ENCODE results near the gene DUSP23. TPM values are rescaled to one million over a fixed set of nuclear protein-coding genes. Genes with fewer than 3 reads are reported as not detected.

The DUSP23 gene
- total and polyA plus RNA-seq, 4 experiments from 2014 or later, result 14.5 to 73.8 (median 30.3) TPM

DNA sequence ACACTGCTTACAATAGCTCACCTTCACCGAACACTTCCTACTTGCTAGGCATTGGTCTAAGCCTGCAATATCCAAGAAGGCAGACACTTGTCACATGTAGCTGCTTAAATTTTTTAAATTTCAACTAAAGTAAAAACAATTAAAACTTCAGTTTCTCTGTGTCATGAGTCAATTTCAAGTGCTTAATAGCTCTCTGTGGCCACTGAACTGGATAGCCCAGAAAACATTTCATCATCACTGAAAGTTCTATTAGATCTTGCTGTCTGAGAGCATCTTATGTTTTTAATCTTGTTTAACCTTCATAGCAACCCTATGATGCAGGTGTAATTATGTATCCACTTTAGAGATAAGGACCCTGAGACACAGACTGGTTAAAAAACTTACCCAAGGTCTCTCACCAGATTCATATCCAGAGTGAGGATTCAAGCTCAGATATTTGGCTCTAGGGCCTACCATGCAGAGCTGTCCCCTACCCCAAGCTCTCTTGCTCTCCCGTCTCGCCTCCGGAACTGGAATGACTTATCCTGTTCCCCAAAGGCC, 18.8 kb downstream of the DUSP23 start:
- no peaks in the 10 kb centered on the region for H3K9me3 ChIP-seq (ENCODE audit: control insufficient read depth in 1 of 2, low read length in 2 of 2)
- no peaks in the 10 kb centered on the region for H3K9me3 Mint-ChIP-seq
- peaks cover 22 to 39% (median 28%) of the 10 kb centered on the region in 4 donors for H3K4me1 Mint-ChIP-seq
- CTCF ChIA-PET (ENCODE audit: partially characterized antibody), result interaction anchor here (0.7 to 13.6 kb wide), 37 partner anchors 9 to 232 kb away, joined by 3 to 571 read pairs (median 6); partner anchors contain the start of genes DUSP23, IGSF9, SLAMF8 and TAGLN2
- H3K27ac Mint-ChIP-seq, result peak overlapping the region in 3 of 7 donors; percentile 48 to 74 (median 61)
- H3K36me3 Mint-ChIP-seq, result no peaks in the 10 kb centered on the region
- intact Hi-C loops (cut with micrococcal nuclease), result loop anchor here (2.0 to 10.0 kb wide), 3 partner anchors 137 to 665 kb away; no protein-coding TSS in a partner anchor
- H3K27me3 ChIP-seq (ENCODE audit: insufficient read depth, low read length), result no peaks in the 10 kb centered on the region
- peaks cover 0 to 6% of the 10 kb centered on the region in 2 donors for H3K27me3 Mint-ChIP-seq
- no peaks in the 10 kb centered on the region for H3K36me3 ChIP-seq (ENCODE audit: insufficient read depth, low read length)
- peak overlapping the region in 2 of 8 donors; percentile 71 to 78 for H3K4me3 Mint-ChIP-seq
- DNase-seq, result no peak
- no peak overlapping the region for H3K27ac ChIP-seq (ENCODE audit: low read depth, low read length)
- POLR2A ChIA-PET (ENCODE audit: partially characterized antibody), result interaction anchor here (0.9 to 4.4 kb wide), 8 partner anchors 17 to 125 kb away, joined by 3 to 26 read pairs (median 7); partner anchors contain the start of genes DUSP23, SLAMF8 and TAGLN2
- H3K4me1 ChIP-seq (ENCODE audit: insufficient read depth, low read length), result peaks cover 24% of the 10 kb centered on the region
- no peak overlapping the region for H3K4me3 ChIP-seq (ENCODE audit: low read length in 2 of 2)

DNA sequence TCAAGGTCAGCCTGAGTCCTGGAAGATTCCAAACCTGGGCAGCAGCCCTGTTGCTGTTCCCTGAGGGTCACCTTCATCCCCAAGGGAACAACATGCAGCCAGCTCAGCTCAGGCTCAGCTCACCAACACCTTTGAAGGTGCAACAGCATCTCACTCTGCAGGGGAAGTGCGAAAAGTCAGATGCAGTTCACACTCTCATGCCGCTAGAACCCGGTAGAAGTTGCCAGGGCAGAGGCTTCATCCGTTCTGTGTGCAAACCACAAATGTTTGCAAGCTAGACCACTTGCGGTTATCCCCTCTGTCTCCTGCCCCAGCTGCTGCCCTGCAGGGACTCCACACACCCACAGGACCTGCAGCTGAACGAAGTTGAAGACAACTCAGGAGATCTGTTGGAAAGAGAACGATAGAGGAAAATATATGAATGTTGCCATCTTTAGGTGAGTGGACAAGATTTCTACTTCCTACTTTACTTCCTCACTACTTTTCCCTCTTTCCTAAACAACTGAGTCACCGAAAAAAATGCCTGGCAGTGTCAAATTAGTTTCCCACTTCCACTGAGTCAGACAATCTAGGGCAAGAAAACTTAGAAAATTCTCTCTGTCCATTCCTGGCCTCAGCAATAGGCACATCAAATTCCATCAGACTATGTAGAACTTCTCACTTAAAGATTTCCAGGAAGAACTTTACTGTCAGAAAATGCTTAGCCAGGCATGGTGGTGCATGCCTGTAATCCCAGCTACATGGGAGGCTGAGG, 19.6 kb downstream of the DUSP23 start:
- Histone ChIP-seq H3K4me1 (ENCODE audit: insufficient read depth, low read length) (peaks cover 24% of the 10 kb centered on the region), H3K4me3 (ENCODE audit: low read length in 2 of 2) (no peak overlapping the region), H3K36me3 (ENCODE audit: insufficient read depth, low read length) (no peaks in the 10 kb centered on the region), H3K9me3 (ENCODE audit: control insufficient read depth in 1 of 2, low read length in 2 of 2) (no peaks in the 10 kb centered on the region), H3K27ac (ENCODE audit: low read depth, low read length) (no peak overlapping the region), H3K27me3 (ENCODE audit: insufficient read depth, low read length) (no peaks in the 10 kb centered on the region)
- peaks cover 22 to 39% (median 28%) of the 10 kb centered on the region in 4 donors for H3K4me1 Mint-ChIP-seq
- peak overlapping the region; percentile 18 to 78 (median 69) for H3K4me3 Mint-ChIP-seq
- intact Hi-C loops (cut with micrococcal nuclease), result no loop called here
- ChIA-PET CTCF (ENCODE audit: partially characterized antibody) (interaction anchor here (1.2 to 13.6 kb wide), 20 partner anchors 12 to 207 kb away, joined by 3 to 571 read pairs (median 8); partner anchors contain the start of genes DUSP23, SLAMF8 and TAGLN2), POLR2A (ENCODE audit: partially characterized antibody) (interaction anchor here (1.2 to 4.4 kb wide), 5 partner anchors 19 to 124 kb away, joined by 4 to 26 read pairs (median 7); partner anchors contain the start of genes DUSP23, SLAMF8 and TAGLN2)
- no peak for DNase-seq
- peak overlapping the region in 5 of 7 donors; percentile 1 to 74 (median 61) for H3K27ac Mint-ChIP-seq
- H3K9me3 Mint-ChIP-seq, result no peaks in the 10 kb centered on the region
- H3K36me3 Mint-ChIP-seq, result no peaks in the 10 kb centered on the region
- H3K27me3 Mint-ChIP-seq, result peaks cover 0 to 6% of the 10 kb centered on the region in 2 donors

DNA sequence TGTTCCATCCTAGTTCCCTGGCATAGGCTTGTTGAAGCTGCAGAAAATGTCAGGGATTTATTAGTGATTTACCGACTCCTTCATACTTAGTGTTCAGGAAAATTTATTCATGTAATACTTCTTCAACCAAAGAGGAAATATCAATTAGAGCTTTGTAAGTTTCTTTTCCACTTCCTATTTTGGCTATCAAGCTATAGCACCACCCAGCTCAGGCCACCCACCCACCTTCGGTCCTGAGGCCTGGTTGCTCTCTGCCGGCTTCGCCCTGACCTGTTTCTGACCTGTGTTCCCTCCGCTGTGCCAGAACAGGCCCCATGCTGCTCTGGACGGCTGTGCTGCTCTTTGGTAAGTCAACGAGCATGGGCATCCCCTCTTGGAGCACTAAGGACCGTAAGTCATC, 21.3 kb downstream of the DUSP23 start, which contains the start of gene FCRL6:
FCRL6 (plus strand) TSS at position 250 of the 400 bp plus-strand sequence; CDS start at position 315, 65 bp downstream.
- peak within 1 kb of the TSS in 4 of 8 donors; percentile 3 to 75 (median 30) for H3K4me3 Mint-ChIP-seq
- no peak within 1 kb of the TSS for H3K4me3 ChIP-seq (ENCODE audit: low read length in 2 of 2)
- peaks cover 22 to 39% (median 28%) of the 10 kb centered on the region in 4 donors for H3K4me1 Mint-ChIP-seq
- CTCF ChIA-PET (ENCODE audit: partially characterized antibody), result interaction anchor here (1.1 to 13.6 kb wide), 5 partner anchors 12 to 206 kb away, joined by 4 to 571 read pairs (median 5); partner anchors contain the start of genes DUSP23 and TAGLN2
- no peaks in the 10 kb centered on the region for H3K9me3 ChIP-seq (ENCODE audit: control insufficient read depth in 1 of 2, low read length in 2 of 2)
- POLR2A ChIA-PET (ENCODE audit: partially characterized antibody), result interaction anchor here (1.7 kb wide), 1 partner anchor 88 kb away, joined by 6 read pairs; no protein-coding TSS in a partner anchor
- no peaks in the 10 kb centered on the region for H3K36me3 ChIP-seq (ENCODE audit: insufficient read depth, low read length)
- no peak within 1 kb of the TSS for H3K27ac ChIP-seq (ENCODE audit: low read depth, low read length)
- peaks cover 24% of the 10 kb centered on the region for H3K4me1 ChIP-seq (ENCODE audit: insufficient read depth, low read length)
- H3K36me3 Mint-ChIP-seq, result no peaks in the 10 kb centered on the region
- intact Hi-C loops (cut with micrococcal nuclease), result no loop called here
- H3K27me3 Mint-ChIP-seq, result peaks cover 1 to 5% of the 10 kb centered on the region in 2 donors
- no peaks in the 10 kb centered on the region for H3K27me3 ChIP-seq (ENCODE audit: insufficient read depth, low read length)
- no peak for DNase-seq
- peak within 1 kb of the TSS in 1 of 7 donors; percentile 8 for H3K27ac Mint-ChIP-seq
- peaks cover 0 to 2% (median 0%) of the 10 kb centered on the region in 8 donors for H3K9me3 Mint-ChIP-seq

DNA sequence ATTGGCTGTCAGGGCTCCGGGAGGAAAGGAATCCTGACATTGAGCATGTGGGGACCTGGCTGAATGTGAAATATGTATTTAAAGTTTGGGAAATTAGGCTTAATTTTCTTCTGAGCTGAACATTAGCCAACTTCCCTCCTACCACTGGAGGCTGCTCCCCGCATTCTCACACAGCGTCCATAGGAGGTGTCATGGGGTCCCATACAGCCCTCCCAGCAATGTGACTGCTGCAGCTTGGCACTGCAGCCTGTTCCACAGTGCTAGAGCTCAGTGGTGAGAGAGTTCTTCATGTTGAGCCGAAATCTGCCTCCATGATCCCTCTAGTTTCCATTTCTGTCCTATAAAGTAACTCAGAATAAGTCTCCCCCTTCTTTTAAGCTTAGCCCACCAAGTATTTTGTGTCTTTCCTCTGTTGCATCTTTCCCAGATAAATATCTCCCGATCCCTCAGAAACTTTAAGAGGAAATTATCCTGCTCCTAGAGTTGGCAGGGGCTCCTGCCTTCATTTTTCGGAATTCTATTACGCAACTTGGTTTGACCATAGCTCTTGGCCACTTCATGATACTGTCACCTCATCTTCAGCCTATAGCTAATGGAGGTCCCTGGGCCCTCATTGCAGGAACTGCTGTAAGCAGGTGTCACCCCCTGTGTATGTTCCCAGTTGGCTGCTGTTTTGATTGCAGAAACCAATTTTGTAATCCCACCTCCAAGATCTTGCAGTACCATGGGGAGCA, 23.4 kb downstream of the DUSP23 start:
- Mint-ChIP-seq H3K36me3 (no peaks in the 10 kb centered on the region), H3K4me1 (peaks cover 15 to 32% (median 23%) of the 10 kb centered on the region in 4 donors), H3K9me3 (peaks cover 0 to 2% (median 0%) of the 10 kb centered on the region in 8 donors), H3K4me3 (peak overlapping the region in 2 of 8 donors; percentile 11 to 45), H3K27ac (peak overlapping the region in 1 of 7 donors; percentile 43), H3K27me3 (peaks cover 1% of the 10 kb centered on the region in 2 donors)
- Histone ChIP-seq H3K27ac (ENCODE audit: low read depth, low read length) (no peak overlapping the region), H3K4me1 (ENCODE audit: insufficient read depth, low read length) (peaks cover 21% of the 10 kb centered on the region), H3K36me3 (ENCODE audit: insufficient read depth, low read length) (no peaks in the 10 kb centered on the region), H3K27me3 (ENCODE audit: insufficient read depth, low read length) (no peaks in the 10 kb centered on the region), H3K4me3 (ENCODE audit: low read length in 2 of 2) (no peak overlapping the region), H3K9me3 (ENCODE audit: control insufficient read depth in 1 of 2, low read length in 2 of 2) (no peaks in the 10 kb centered on the region)
- POLR2A ChIA-PET (ENCODE audit: partially characterized antibody), result interaction anchor here (0.9 to 1.5 kb wide), 2 partner anchors 87 to 119 kb away, joined by 3 read pairs; no protein-coding TSS in a partner anchor
- intact Hi-C loops (cut with micrococcal nuclease), result no loop called here
- CTCF ChIA-PET (ENCODE audit: partially characterized antibody), result interaction anchor here (1.5 to 13.6 kb wide), 5 partner anchors 10 to 202 kb away, joined by 3 to 571 read pairs (median 5); partner anchors contain the start of gene DUSP23
- no peak for DNase-seq

DNA sequence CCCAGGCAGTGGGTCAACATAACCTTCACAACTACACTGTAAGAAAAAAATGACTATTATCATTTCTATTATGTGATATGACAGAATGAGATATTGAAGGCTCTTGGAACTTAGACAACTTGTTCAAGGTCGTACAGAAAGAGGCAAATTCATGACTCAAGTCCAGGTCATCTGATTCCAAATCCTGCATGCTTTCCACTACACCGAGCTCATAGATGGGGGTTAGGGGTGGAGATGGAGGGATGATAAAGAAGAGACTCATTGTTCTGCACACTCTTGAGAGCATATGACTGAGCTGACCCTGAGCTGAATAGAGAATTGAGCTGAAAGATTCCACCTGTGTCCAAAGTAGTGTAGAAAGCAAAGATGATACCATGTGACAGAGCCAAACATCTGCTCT, 24.2 kb downstream of the DUSP23 start:
- Histone ChIP-seq H3K4me1 (ENCODE audit: insufficient read depth, low read length) (peaks cover 13% of the 10 kb centered on the region), H3K4me3 (ENCODE audit: low read length in 2 of 2) (no peak overlapping the region), H3K27ac (ENCODE audit: low read depth, low read length) (no peak overlapping the region), H3K36me3 (ENCODE audit: insufficient read depth, low read length) (no peaks in the 10 kb centered on the region), H3K9me3 (ENCODE audit: control insufficient read depth in 1 of 2, low read length in 2 of 2) (no peaks in the 10 kb centered on the region), H3K27me3 (ENCODE audit: insufficient read depth, low read length) (no peaks in the 10 kb centered on the region)
- intact Hi-C loops (cut with micrococcal nuclease), result no loop called here
- no peaks in the 10 kb centered on the region for H3K36me3 Mint-ChIP-seq
- H3K27me3 Mint-ChIP-seq, result peaks cover 1% of the 10 kb centered on the region in 2 donors
- no peak overlapping the region for H3K27ac Mint-ChIP-seq
- CTCF ChIA-PET (ENCODE audit: partially characterized antibody), result interaction anchor here (1.9 to 13.6 kb wide), 4 partner anchors 9 to 202 kb away, joined by 4 to 571 read pairs (median 5); partner anchors contain the start of gene DUSP23
- peaks cover 0 to 2% (median 0%) of the 10 kb centered on the region in 8 donors for H3K9me3 Mint-ChIP-seq
- peaks cover 10 to 24% (median 16%) of the 10 kb centered on the region in 4 donors for H3K4me1 Mint-ChIP-seq
- POLR2A ChIA-PET (ENCODE audit: partially characterized antibody), result no interaction called here
- DNase-seq, result no peak
- H3K4me3 Mint-ChIP-seq, result no peak overlapping the region

DNA sequence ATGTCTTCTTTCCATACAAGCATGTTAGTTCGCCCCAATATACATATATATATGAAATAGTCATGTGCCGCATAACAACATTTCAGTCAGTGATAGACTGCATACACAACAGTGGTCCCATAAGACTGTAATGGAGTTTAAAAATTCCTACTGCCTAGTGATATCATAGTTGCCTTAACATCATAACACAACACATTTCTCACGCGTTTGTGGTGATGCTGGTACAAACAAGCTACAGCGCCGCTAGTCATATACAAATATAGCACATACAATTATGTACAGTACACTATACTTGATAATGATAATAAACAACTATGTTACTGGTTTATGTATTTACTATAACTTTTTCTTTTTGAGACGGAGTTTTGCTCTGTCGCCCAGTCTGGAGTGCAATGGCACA, 35.2 kb downstream of the DUSP23 start:
- H3K36me3 Mint-ChIP-seq, result no peaks in the 10 kb centered on the region
- peaks cover 0 to 2% (median 0%) of the 10 kb centered on the region in 4 donors for H3K4me1 Mint-ChIP-seq
- no peak overlapping the region for H3K4me3 Mint-ChIP-seq
- Histone ChIP-seq H3K9me3 (ENCODE audit: control insufficient read depth in 1 of 2, low read length in 2 of 2) (no peaks in the 10 kb centered on the region), H3K4me1 (ENCODE audit: insufficient read depth, low read length) (no peaks in the 10 kb centered on the region), H3K4me3 (ENCODE audit: low read length in 2 of 2) (no peak overlapping the region), H3K27me3 (ENCODE audit: insufficient read depth, low read length) (no peaks in the 10 kb centered on the region), H3K27ac (ENCODE audit: low read depth, low read length) (no peak overlapping the region), H3K36me3 (ENCODE audit: insufficient read depth, low read length) (no peaks in the 10 kb centered on the region)
- H3K27ac Mint-ChIP-seq, result no peak overlapping the region
- CTCF ChIA-PET (ENCODE audit: partially characterized antibody), result interaction anchor here (0.8 to 1.9 kb wide), 3 partner anchors 18 to 76 kb away, joined by 3 to 9 read pairs (median 9); no protein-coding TSS in a partner anchor
- no peaks in the 10 kb centered on the region for H3K9me3 Mint-ChIP-seq
- no peak for DNase-seq
- H3K27me3 Mint-ChIP-seq, result no peaks in the 10 kb centered on the region
- POLR2A ChIA-PET (ENCODE audit: partially characterized antibody), result no interaction called here
- intact Hi-C loops (cut with micrococcal nuclease), result no loop called here

All from CD4-positive, alpha-beta memory T cell (primary cell).